Thyroid gland (tissue), 4 donors: ENCODE results near the gene MEGF6. TPM values are rescaled to one million over a fixed set of nuclear protein-coding genes. Genes with fewer than 3 reads are reported as not detected.

Source experiments
- DNase-seq, 2 donors: peaks; one replicate each; pipeline ENCODE4 v3.0.0-alpha.2; 2019
- H3K27ac ChIP-seq, 3 donors: fragments of 200-600 bp; sonication (generic); 1 replicate in 2 of 3; 2 replicates in 1 of 3; pipeline ENCODE4 v1.5.1; 2016 to 2019; ENCODE audit warnings: mild to moderate bottlenecking in 1 of 3, moderate library complexity in 1 of 3
- H3K27me3 ChIP-seq: fragments of 200-600 bp; sonication (generic); one replicate; pipeline ENCODE4 v1.5.1; 2019
- H3K36me3 ChIP-seq, 2 donors: fragments of 200-600 bp; sonication (generic); one replicate each; pipeline ENCODE4 v1.5.1; 2016 to 2019
- H3K4me1 ChIP-seq, 2 donors: fragments of 200-600 bp; sonication (generic); one replicate each; pipeline ENCODE4 v1.5.1; 2017 to 2019
- H3K4me3 ChIP-seq, 3 donors: fragments of 200-600 bp; sonication (generic); replicated peaks in 1 of 3; 1 replicate in 2 of 3; 2 replicates in 1 of 3; pipeline ENCODE4 v1.5.1; 2016; ENCODE audit warnings: mild to moderate bottlenecking in 1 of 3
- H3K9me3 ChIP-seq: fragments of 200-600 bp; sonication (generic); one replicate; pipeline ENCODE4 v1.5.1; 2017
- POLR2A ChIP-seq, 2 donors: fragments of 450-650 bp; IDR thresholded peaks; one replicate each; pipeline ENCODE4 v1.6.1; 2017; ENCODE audit warnings: antibody characterized with exemption in 2 of 2, mild to moderate bottlenecking in 2 of 2, moderate library complexity in 1 of 2
- WGBS, 2 donors: methylation state at CpG; one replicate each; pipeline ENCODE4 v1.1.5; 2017; 5-methylcytosine and 5-hydroxymethylcytosine counted together
- intact Hi-C: fragments of 100-400 bp; cut with DNase I; formaldehyde crosslinking; loops from one replicate; pipeline ENCODE4 v1.15.1; 2023
- total RNA-seq, 4 donors: library from RNA; depleted of rRNA; stranded (reverse); fragments of >200 nt; gene quantifications; one replicate each; pipeline ENCODE4 v1.2.3, GENCODE V29; 2016
- TF ChIP-seq, protein P1 (sequence below), 6 experiments: fragments of 200-600 bp in 3 of 6; fragments of 450-650 bp in 3 of 6; sonication (generic) in 3 of 6; IDR thresholded peaks; one replicate each; pipeline ENCODE4 v1.5.1; 2016 to 2019; ENCODE audit warnings: antibody characterized with exemption in 6 of 6, mild to moderate bottlenecking in 2 of 6, inconsistent platforms in 1 of 6, moderate library complexity in 1 of 6

Gene MEGF6
- total RNA-seq, 4 donors from 2014 or later, result 9.4 to 25.8 (median 21.8) TPM

DNA sequence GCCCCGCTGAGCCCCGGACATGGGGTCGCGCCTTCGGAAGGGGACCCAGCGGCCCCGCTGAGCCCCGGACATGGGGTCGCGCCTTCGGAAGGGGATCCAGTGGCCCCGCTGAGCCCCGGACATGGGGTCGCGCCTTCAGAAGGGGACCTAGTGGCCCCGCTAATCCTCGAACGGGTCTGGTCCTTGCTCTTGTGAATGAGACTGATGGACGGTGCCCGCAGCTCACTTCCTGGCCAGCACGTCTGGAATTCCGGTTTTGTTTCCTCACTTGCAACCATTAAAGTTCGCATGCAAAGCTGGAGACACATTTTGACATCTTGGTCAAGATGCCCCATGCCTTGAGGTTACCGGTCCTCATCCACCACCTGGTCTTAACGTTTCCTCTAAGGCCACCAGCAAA lies 33.0 kb upstream of the MEGF6 start:
- TF ChIP-seq POLR2A (IDR thresholded peaks at IDR 0.05), result no peak
- TF ChIP-seq, protein P1, sequence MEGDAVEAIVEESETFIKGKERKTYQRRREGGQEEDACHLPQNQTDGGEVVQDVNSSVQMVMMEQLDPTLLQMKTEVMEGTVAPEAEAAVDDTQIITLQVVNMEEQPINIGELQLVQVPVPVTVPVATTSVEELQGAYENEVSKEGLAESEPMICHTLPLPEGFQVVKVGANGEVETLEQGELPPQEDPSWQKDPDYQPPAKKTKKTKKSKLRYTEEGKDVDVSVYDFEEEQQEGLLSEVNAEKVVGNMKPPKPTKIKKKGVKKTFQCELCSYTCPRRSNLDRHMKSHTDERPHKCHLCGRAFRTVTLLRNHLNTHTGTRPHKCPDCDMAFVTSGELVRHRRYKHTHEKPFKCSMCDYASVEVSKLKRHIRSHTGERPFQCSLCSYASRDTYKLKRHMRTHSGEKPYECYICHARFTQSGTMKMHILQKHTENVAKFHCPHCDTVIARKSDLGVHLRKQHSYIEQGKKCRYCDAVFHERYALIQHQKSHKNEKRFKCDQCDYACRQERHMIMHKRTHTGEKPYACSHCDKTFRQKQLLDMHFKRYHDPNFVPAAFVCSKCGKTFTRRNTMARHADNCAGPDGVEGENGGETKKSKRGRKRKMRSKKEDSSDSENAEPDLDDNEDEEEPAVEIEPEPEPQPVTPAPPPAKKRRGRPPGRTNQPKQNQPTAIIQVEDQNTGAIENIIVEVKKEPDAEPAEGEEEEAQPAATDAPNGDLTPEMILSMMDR (IDR thresholded peaks at IDR 0.05), result no peak
- Histone ChIP-seq H3K4me3 (no peak overlapping the region), H3K27me3 (no peaks in the 10 kb centered on the region), H3K9me3 (no peaks in the 10 kb centered on the region), H3K4me1 (peaks cover 5 to 8% of the 10 kb centered on the region in 2 donors), H3K36me3 (peaks cover 7% of the 10 kb centered on the region in 2 donors), H3K27ac (no peak overlapping the region)
- WGBS, 2 donors, result 91 to 93% methylated on average over 7 to 10 of the region's 25 CpGs
- intact Hi-C loops, result loop anchor here (10.0 kb wide), 1 partner anchor 151 kb away; the partner anchor contains the start of gene LRRC47
- DNase-seq, result no peak

DNA sequence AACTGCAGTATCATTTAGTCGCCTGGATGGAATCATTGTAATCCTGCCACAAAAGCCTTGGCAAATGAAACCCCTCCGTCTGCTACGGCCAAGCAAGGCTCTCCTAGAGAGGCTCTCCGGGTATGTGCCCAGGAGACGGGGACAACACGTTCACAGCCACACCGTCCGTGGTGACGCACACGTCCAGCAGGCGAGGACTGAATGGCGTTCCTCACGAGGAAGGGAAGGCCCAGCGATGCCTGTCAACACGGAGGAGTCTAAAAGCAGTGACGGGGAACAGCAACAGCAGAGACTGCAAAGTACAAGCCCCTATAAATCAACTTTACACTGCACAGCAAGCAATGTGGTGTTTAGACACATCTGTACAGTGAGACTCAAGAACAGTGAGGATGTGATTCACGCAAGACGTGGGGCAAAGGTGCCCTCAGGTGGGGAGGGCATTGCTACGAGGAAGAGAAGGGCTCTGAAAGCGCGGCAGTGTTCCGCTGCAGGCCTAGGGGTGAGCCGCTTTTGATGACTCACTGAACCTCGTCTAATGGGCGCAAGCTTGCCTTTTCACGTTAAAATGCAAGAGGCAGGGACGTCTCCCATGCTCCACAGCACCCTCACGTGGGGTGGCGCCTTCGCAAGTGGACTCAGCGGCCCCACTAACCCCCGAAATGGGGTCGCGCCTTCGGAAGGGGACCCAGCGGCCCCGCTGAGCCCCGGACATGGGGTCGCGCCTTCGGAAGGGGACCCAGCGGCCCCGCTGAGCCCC lies 31.8 kb upstream of the MEGF6 start:
- no peaks in the 10 kb centered on the region for H3K27me3 ChIP-seq
- no peaks in the 10 kb centered on the region for H3K9me3 ChIP-seq
- H3K4me1 ChIP-seq, result no peaks in the 10 kb centered on the region
- peaks cover 9 to 11% of the 10 kb centered on the region in 2 donors for H3K36me3 ChIP-seq
- H3K4me3 ChIP-seq, result no peak overlapping the region
- intact Hi-C loops, result loop anchor here (10.0 kb wide), 1 partner anchor 152 kb away; the partner anchor contains the start of gene LRRC47
- no peak overlapping the region for H3K27ac ChIP-seq
- no peak for DNase-seq
- WGBS, 2 donors, result 93 to 94% methylated on average over 27 to 35 of the region's 43 CpGs
- TF ChIP-seq POLR2A (IDR thresholded peaks at IDR 0.05), result no peak
- TF ChIP-seq, protein P1 (IDR thresholded peaks at IDR 0.05), result no peak

DNA sequence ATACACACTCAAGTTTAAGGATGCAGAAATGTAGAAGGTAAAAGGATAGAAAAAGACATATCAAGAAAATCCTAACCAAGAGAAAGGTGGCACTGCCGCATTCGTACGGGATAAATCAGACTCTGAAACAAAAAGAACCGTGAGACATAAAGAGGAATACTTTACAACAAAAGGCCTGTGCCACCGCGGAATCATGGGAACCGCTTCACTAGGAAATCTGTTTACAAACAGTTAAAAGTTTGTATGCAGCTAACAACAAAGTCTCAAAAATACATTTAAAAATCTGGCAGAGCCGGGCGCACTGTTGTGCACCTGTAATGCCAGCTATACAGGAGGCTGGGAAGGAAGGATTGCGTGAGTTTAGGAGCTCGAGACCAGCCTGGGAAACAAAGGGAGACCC lies 30.5 kb upstream of the MEGF6 start:
- Histone ChIP-seq H3K27me3 (no peaks in the 10 kb centered on the region), H3K4me1 (no peaks in the 10 kb centered on the region), H3K27ac (no peak overlapping the region), H3K4me3 (no peak overlapping the region), H3K9me3 (no peaks in the 10 kb centered on the region), H3K36me3 (peaks cover 15 to 22% of the 10 kb centered on the region in 2 donors)
- no peak for DNase-seq
- intact Hi-C loops, result loop anchor here (10.0 kb wide), 1 partner anchor 153 kb away; the partner anchor contains the start of gene LRRC47
- TF ChIP-seq POLR2A (IDR thresholded peaks at IDR 0.05), result no peak
- TF ChIP-seq, protein P1 (IDR thresholded peaks at IDR 0.05), result no peak
- whole genome bisulfite sequencing, 2 donors, result 95 to 97% methylated on average over 11 of the region's 11 CpGs

DNA sequence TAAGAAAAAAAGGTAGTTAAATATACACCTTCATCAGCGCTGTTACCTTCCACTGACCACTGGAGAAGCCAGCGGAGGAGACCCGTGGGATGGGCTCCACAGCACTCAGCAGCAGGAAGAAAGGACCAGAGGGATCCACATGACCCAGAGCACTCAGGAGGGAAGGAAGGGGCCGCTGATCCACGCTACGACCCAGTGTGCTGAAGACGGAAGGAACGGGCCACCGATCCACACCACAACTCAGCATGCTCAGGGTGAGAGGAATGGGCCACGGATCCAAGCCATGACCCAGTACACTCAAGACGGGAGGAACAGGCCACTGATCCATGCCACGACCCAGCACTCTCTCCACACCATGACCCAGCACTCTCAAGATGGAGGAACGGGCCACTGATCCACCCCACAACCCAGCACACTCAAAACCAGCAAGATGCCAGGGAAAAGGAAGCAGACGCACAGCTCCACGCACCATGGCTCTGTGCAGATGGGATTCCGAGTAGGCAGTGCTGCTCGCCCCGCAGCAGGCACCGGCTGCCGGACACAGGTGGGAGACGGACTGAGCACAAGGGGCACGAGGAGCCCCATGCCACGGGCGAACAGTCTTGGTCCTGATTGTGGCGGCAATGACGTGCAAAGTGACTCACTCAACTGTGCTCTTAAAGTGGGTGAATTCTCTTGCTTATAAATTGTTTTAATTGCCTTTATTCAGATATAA lies 29.9 kb upstream of the MEGF6 start:
- no peaks in the 10 kb centered on the region for H3K9me3 ChIP-seq
- H3K4me1 ChIP-seq, result no peaks in the 10 kb centered on the region
- no peaks in the 10 kb centered on the region for H3K27me3 ChIP-seq
- peaks cover 17 to 21% of the 10 kb centered on the region in 2 donors for H3K36me3 ChIP-seq
- H3K4me3 ChIP-seq, result no peak overlapping the region
- intact Hi-C loops, result loop anchor here (10.0 kb wide), 1 partner anchor 154 kb away; the partner anchor contains the start of gene LRRC47
- H3K27ac ChIP-seq, result no peak overlapping the region
- no peak for TF ChIP-seq POLR2A (IDR thresholded peaks at IDR 0.05)
- TF ChIP-seq, protein P1 (IDR thresholded peaks at IDR 0.05), result no peak
- WGBS, 2 donors, result 92 to 93% methylated on average over 25 to 26 of the region's 26 CpGs
- no peak for DNase-seq
